WTC11 (cell line): ENCODE measurements around the gene CAMTA1. TPM values are rescaled to one million over a fixed set of nuclear protein-coding genes. Genes with fewer than 3 reads are reported as not detected.

Experiments
- ATAC-seq: fragments of 200-7000 bp; cut with Tn5 transposase; 2 replicates; pipeline ENCODE4 v1.10.0; 2021; ENCODE audit warnings: mild to moderate bottlenecking, moderate library complexity
- CTCF ChIA-PET: fragments of 300-600 bp; sonication (Branson Sonifier 250); formaldehyde crosslinking; loops from one replicate; lab custom pipeline; 2021; ENCODE audit warnings: antibody characterized with exemption; lab: Charles Lee
- POLR2A ChIA-PET: fragments of 350-600 bp; sonication (Branson Sonifier 250); formaldehyde crosslinking; loops from one replicate; lab custom pipeline; 2021; ENCODE audit warnings: antibody characterized with exemption; lab: Charles Lee
- DNase-seq: peaks from one replicate; pipeline ENCODE4 v3.0.0; 2021; ENCODE audit warnings: low spot score
- H3K27ac Mint-ChIP-seq: 2 replicates; pipeline ENCODE4 v1.8.0; 2021; ENCODE audit warnings: mixed read lengths
- H3K27me3 Mint-ChIP-seq: 2 replicates; pipeline ENCODE4 v1.8.0; 2021; ENCODE audit warnings: low read depth, mild to moderate bottlenecking, moderate library complexity, mixed read lengths
- H3K36me3 Mint-ChIP-seq: 2 replicates; pipeline ENCODE4 v1.8.0; 2021; ENCODE audit warnings: mixed read lengths
- H3K4me1 Mint-ChIP-seq: 2 replicates; pipeline ENCODE4 v1.8.0; 2022; ENCODE audit warnings: mixed read lengths
- H3K4me3 Mint-ChIP-seq: 2 replicates; pipeline ENCODE4 v1.8.0; 2021; ENCODE audit warnings: mild to moderate bottlenecking, moderate library complexity, mixed read lengths
- H3K9me3 Mint-ChIP-seq: 2 replicates; pipeline ENCODE4 v1.8.0; 2021; ENCODE audit warnings: mixed read lengths
- ATF2 ChIP-seq: sonication (generic); formaldehyde crosslinking; IDR thresholded peaks from 2 replicates; pipeline ENCODE4 v1.8.1; 2022; ENCODE audit warnings: low read depth, missing genetic modification reagents, borderline replicate concordance
- ATF3 ChIP-seq: sonication (generic); formaldehyde crosslinking; conservative IDR thresholded peaks from 2 replicates; pipeline ENCODE4 v1.8.1; 2022; ENCODE audit warnings: mild to moderate bottlenecking, missing genetic modification reagents
- CBFB ChIP-seq: sonication (generic); formaldehyde crosslinking; IDR thresholded peaks from 2 replicates; pipeline ENCODE4 v1.8.1; 2022; ENCODE audit warnings: mild to moderate bottlenecking, low read depth, missing genetic modification reagents
- CREM ChIP-seq: sonication (generic); formaldehyde crosslinking; IDR thresholded peaks from 2 replicates; pipeline ENCODE4 v1.8.1; 2022; ENCODE audit warnings: mild to moderate bottlenecking, missing genetic modification reagents, moderate library complexity
- E2F4 ChIP-seq: sonication (generic); formaldehyde crosslinking; IDR thresholded peaks from 2 replicates; pipeline ENCODE4 v1.8.1; 2022; ENCODE audit warnings: low read depth, mild to moderate bottlenecking, moderate library complexity, missing genetic modification reagents, borderline replicate concordance
- FOXP1 ChIP-seq: sonication (generic); formaldehyde crosslinking; IDR thresholded peaks from 2 replicates; pipeline ENCODE4 v1.8.0; 2022; ENCODE audit warnings: missing genetic modification reagents, mild to moderate bottlenecking, moderate library complexity, borderline replicate concordance
- GTF2I ChIP-seq: fragments of 250-450 bp; sonication (Bioruptor Pico); conservative IDR thresholded peaks from 2 replicates; pipeline ENCODE4 v1.4.0; 2021; ENCODE audit warnings: mild to moderate bottlenecking
- IRF2 ChIP-seq: sonication (generic); formaldehyde crosslinking; IDR thresholded peaks from 2 replicates; pipeline ENCODE4 v1.8.0; 2022; ENCODE audit warnings: low read depth, missing genetic modification reagents, borderline replicate concordance
- MYBL2 ChIP-seq: sonication (generic); formaldehyde crosslinking; IDR thresholded peaks from 2 replicates; pipeline ENCODE4 v1.8.1; 2023; ENCODE audit warnings: mild to moderate bottlenecking, moderate library complexity, missing genetic modification reagents
- RORB ChIP-seq: fragments of 250-450 bp; sonication (Bioruptor Pico); IDR thresholded peaks from 2 replicates; pipeline ENCODE4 v1.9.0; 2021; ENCODE audit warnings: mild to moderate bottlenecking
- SMAD3 ChIP-seq: sonication (generic); formaldehyde crosslinking; IDR thresholded peaks from 2 replicates; pipeline ENCODE4 v1.8.0; 2022; ENCODE audit warnings: missing genetic modification reagents, mild to moderate bottlenecking, borderline replicate concordance
- SP1 ChIP-seq: sonication (generic); formaldehyde crosslinking; conservative IDR thresholded peaks from 2 replicates; pipeline ENCODE4 v1.8.1; 2022; ENCODE audit warnings: missing genetic modification reagents
- ZNF138 ChIP-seq: sonication (generic); formaldehyde crosslinking; conservative IDR thresholded peaks from 2 replicates; pipeline ENCODE4 v1.8.1; 2022; ENCODE audit warnings: mild to moderate bottlenecking, moderate library complexity, missing genetic modification reagents
- ZNF281 ChIP-seq: sonication (generic); formaldehyde crosslinking; IDR thresholded peaks from 2 replicates; pipeline ENCODE4 v1.8.0; 2023; ENCODE audit warnings: mild to moderate bottlenecking, missing genetic modification reagents
- ZNF396 ChIP-seq: fragments of 250-450 bp; sonication (Bioruptor Pico); IDR thresholded peaks from 2 replicates; pipeline ENCODE4 v1.8.0; 2021; ENCODE audit warnings: mild to moderate bottlenecking, moderate library complexity, borderline replicate concordance
- total RNA-seq: library from RNA; stranded (reverse); gene quantifications from 3 replicates; pipeline ENCODE4 v1.2.3, GENCODE V29; 2021
- TF ChIP-seq, protein P1 (sequence below): fragments of 250-450 bp; sonication (Bioruptor Pico); IDR thresholded peaks from 2 replicates; pipeline ENCODE4 v1.9.0; 2021; ENCODE audit warnings: mild to moderate bottlenecking, borderline replicate concordance
- TF ChIP-seq, protein P2 (sequence below): sonication (generic); formaldehyde crosslinking; IDR thresholded peaks from 2 replicates; pipeline ENCODE4 v1.8.0; 2023; ENCODE audit warnings: missing genetic modification reagents
- TF ChIP-seq, protein P3 (sequence below): fragments of 250-450 bp; sonication (Bioruptor Pico); IDR thresholded peaks from 2 replicates; pipeline ENCODE4 v1.8.0; 2021; ENCODE audit warnings: mild to moderate bottlenecking

CAMTA1 gene
- total RNA-seq, 1 experiment from 2014 or later, result 86.4 TPM

DNA sequence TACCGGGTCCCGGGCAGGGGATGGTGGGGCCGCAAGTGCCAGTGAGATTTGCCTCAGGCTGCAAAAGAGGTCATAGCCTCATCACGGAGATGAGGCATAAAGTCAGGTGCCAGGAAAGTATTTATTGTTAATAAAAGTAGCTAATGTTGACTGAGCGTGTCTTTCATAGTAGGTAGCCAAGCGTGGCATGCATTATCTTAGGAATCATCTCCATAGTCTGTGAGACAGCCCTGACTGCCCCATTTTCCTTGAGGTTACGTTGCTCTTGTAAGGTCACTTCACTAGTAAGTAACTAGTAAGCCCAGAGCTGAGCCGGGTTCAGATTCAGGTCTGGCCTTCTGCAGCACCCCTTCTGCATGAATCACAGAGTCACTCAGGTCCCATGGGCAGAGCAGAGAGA is 174.2 kb downstream of the CAMTA1 start:
- Mint-ChIP-seq H3K27me3 (peaks cover 3% of the 10 kb centered on the region), H3K4me3 (no peak overlapping the region), H3K27ac (no peak overlapping the region), H3K4me1 (peaks cover 50% of the 10 kb centered on the region), H3K36me3 (no peaks in the 10 kb centered on the region), H3K9me3 (peaks cover 5% of the 10 kb centered on the region)
- ATAC-seq, result no peak
- no peak for DNase-seq
- ChIA-PET CTCF (interaction anchor here (1.0 to 2.1 kb wide), 2 partner anchors 83 to 111 kb away, joined by 3 to 9 read pairs; no protein-coding TSS in a partner anchor), POLR2A (no interaction called here)
- TF ChIP-seq ZNF396 (CRISPR knock-in tag) (no peak), ZNF281 (no peak)

GRCh38 chr1:6960291-6960811 is 175.1 kb downstream of the CAMTA1 start:
- CTCF ChIA-PET, result interaction anchor here (1.0 to 2.1 kb wide), 3 partner anchors 82 to 248 kb away, joined by 3 to 9 read pairs (median 7); no protein-coding TSS in a partner anchor
- no peaks in the 10 kb centered on the region for H3K36me3 Mint-ChIP-seq
- H3K27ac Mint-ChIP-seq, result no peak overlapping the region
- peaks cover 3% of the 10 kb centered on the region for H3K27me3 Mint-ChIP-seq
- no peak overlapping the region for H3K4me3 Mint-ChIP-seq
- ATAC-seq (no peak), DNase-seq (no peak)
- H3K4me1 Mint-ChIP-seq, result peaks cover 52% of the 10 kb centered on the region
- POLR2A ChIA-PET, result no interaction called here
- peaks cover 5% of the 10 kb centered on the region for H3K9me3 Mint-ChIP-seq
- TF ChIP-seq SMAD3, result no peak
- no peak for TF ChIP-seq CBFB (CRISPR knock-in tag)
- TF ChIP-seq ATF2, result no peak
- TF ChIP-seq, protein P1, sequence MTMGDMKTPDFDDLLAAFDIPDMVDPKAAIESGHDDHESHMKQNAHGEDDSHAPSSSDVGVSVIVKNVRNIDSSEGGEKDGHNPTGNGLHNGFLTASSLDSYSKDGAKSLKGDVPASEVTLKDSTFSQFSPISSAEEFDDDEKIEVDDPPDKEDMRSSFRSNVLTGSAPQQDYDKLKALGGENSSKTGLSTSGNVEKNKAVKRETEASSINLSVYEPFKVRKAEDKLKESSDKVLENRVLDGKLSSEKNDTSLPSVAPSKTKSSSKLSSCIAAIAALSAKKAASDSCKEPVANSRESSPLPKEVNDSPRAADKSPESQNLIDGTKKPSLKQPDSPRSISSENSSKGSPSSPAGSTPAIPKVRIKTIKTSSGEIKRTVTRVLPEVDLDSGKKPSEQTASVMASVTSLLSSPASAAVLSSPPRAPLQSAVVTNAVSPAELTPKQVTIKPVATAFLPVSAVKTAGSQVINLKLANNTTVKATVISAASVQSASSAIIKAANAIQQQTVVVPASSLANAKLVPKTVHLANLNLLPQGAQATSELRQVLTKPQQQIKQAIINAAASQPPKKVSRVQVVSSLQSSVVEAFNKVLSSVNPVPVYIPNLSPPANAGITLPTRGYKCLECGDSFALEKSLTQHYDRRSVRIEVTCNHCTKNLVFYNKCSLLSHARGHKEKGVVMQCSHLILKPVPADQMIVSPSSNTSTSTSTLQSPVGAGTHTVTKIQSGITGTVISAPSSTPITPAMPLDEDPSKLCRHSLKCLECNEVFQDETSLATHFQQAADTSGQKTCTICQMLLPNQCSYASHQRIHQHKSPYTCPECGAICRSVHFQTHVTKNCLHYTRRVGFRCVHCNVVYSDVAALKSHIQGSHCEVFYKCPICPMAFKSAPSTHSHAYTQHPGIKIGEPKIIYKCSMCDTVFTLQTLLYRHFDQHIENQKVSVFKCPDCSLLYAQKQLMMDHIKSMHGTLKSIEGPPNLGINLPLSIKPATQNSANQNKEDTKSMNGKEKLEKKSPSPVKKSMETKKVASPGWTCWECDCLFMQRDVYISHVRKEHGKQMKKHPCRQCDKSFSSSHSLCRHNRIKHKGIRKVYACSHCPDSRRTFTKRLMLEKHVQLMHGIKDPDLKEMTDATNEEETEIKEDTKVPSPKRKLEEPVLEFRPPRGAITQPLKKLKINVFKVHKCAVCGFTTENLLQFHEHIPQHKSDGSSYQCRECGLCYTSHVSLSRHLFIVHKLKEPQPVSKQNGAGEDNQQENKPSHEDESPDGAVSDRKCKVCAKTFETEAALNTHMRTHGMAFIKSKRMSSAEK (CRISPR knock-in tag), result no peak
- no peak for TF ChIP-seq SP1
- TF ChIP-seq IRF2 (CRISPR knock-in tag), result no peak
- TF ChIP-seq FOXP1 (CRISPR knock-in tag), result no peak
- TF ChIP-seq GTF2I, result no peak
- TF ChIP-seq CREM, result no peak
- TF ChIP-seq, protein P2, sequence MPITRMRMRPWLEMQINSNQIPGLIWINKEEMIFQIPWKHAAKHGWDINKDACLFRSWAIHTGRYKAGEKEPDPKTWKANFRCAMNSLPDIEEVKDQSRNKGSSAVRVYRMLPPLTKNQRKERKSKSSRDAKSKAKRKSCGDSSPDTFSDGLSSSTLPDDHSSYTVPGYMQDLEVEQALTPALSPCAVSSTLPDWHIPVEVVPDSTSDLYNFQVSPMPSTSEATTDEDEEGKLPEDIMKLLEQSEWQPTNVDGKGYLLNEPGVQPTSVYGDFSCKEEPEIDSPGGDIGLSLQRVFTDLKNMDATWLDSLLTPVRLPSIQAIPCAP (CRISPR knock-in tag), result no peak
- no peak for TF ChIP-seq ATF3 (CRISPR knock-in tag)
- TF ChIP-seq RORB (CRISPR knock-in tag), result no peak
- no peak for TF ChIP-seq E2F4
- no peak for TF ChIP-seq ZNF138 (CRISPR knock-in tag)
- TF ChIP-seq MYBL2 (CRISPR knock-in tag), result no peak
- TF ChIP-seq, protein P3, sequence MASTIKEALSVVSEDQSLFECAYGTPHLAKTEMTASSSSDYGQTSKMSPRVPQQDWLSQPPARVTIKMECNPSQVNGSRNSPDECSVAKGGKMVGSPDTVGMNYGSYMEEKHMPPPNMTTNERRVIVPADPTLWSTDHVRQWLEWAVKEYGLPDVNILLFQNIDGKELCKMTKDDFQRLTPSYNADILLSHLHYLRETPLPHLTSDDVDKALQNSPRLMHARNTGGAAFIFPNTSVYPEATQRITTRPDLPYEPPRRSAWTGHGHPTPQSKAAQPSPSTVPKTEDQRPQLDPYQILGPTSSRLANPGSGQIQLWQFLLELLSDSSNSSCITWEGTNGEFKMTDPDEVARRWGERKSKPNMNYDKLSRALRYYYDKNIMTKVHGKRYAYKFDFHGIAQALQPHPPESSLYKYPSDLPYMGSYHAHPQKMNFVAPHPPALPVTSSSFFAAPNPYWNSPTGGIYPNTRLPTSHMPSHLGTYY, result no peak
